ENCODE results near the gene NR5A1.

- TF ChIP-seq CTCF (IDR thresholded peaks at IDR 0.05) (no peak), POLR2A (IDR thresholded peaks at IDR 0.05) (no peak)
Observed at GRCh38 chr9:124505006-124505900, 1.9 kb downstream of the NR5A1 start.
